OCI-LY1 (cell line): ENCODE results near the gene QRSL1.

Source experiments
- CTCF ChIP-seq: fragments of 200-600 bp; sonication (generic), shearing (Covaris generic); IDR thresholded peaks from 2 replicates; pipeline ENCODE4 v1.5.1; 2017; ENCODE audit warnings: mild to moderate bottlenecking, antibody characterized with exemption, low read length, moderate library complexity, mixed read lengths
- EZH2 ChIP-seq: fragments of 200-600 bp; sonication (generic), shearing (Covaris generic); IDR thresholded peaks from 2 replicates; pipeline ENCODE4 v1.8.0; 2017; ENCODE audit warnings: borderline replicate concordance, mixed run types, mild to moderate bottlenecking, antibody characterized with exemption, low read length, moderate library complexity, mixed read lengths

- TF ChIP-seq CTCF = peak; percentile 46; the same call in 1 of the 2 replicates
- no peak for TF ChIP-seq EZH2
These were observed 59.0 kb downstream of the QRSL1 start for GRCh38 chr6:106688177-106688951.
